GM19324 (cell line): Measurements from ENCODE around the gene PCDHGB1.
A peak's percentile ranks its signal among the peaks of the same experiment; 100 is the strongest.
"Not testable (repeated sequence)": the region's sequence is repeated elsewhere in the genome, so short reads cannot be mapped to it uniquely, and the experiment has no call there.

ENCODE experiments used
- ATAC-seq: cut with Tn5 transposase; IDR thresholded peaks from one replicate; pipeline ENCODE4 v1.9.1; 2021; ENCODE audit warnings: mild to moderate bottlenecking, moderate library complexity; ENCODE audit not compliant: unreplicated experiment, low FRiP score

The PCDHGB1 gene

GRCh38 chr5:141349917-141350619 lies at the start of gene PCDHGB1:
TSS of gene PCDHGB1 (plus strand) at chr5:141350099. CDS start at chr5:141350261, 162 bp downstream.
- no peak for ATAC-seq

- ATAC-seq = no peak
These were observed 46.1 kb upstream of the PCDHGB1 start, which contains the start of gene SLC25A2 for GRCh38 chr5:141303756-141304155. TSS of gene SLC25A2 (minus strand) at chr5:141304049. CDS start at chr5:141303865, 184 bp downstream.

DNA sequence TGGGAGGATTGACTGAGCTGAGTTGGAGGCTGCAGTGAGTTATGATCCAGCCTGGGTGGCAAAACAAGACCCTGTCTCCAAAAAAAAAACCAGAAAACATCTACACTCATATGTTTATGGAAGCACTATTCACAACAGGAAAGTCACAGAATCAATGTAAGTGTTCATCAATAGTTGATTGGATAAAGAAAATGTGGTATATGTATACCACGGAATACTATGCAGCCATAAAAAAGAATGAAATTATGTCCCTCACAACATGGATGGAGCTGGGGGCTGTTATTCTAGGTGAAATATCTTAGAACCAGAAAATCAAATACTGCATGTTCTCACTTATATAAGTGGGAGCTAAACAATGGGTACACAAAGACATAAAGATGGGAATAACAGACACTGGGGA lies 43.3 kb upstream of the PCDHGB1 start:
- ATAC-seq = no peak

DNA sequence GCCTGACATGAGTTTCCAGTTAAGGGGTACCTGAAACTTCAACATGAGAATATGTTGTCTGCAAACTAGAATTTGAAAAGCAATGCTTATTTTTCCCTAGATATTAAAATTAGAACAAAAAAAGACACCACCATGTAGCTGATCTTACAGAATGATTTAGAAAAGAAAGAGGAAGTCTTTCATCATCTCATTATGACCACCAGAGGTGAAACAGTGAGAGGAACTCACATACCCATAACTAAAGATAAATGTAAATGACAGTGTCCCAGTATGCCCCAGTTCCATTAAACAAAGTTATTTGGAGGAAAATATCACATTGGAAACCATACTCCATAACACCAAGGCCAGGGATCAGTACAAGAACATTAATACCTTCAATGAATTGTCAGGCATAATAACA lies 36.2 kb upstream of the PCDHGB1 start:
- ATAC-seq = no peak

- ATAC-seq = not testable (repeated sequence)
These were observed 32.9 kb upstream of the PCDHGB1 start for GRCh38 chr5:141316963-141317362.

DNA sequence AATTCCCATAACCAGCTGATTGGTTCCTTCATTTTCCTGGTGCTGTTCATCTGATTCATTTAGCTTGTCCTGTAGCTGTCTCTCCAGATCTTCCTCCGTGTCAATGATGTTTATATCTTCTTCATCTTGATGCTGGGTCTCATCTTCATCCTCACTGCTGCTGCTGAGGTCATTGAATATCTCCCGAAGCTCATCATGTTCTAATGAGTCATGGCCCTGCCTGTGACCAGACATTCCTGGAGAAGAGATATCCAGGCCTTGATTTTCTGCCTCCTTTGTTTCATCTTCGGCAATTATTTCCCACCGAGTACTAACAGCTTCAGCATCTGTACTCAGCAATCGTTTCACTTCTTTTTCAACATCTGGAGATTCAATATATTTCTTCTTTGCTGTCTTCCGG lies 30.7 kb upstream of the PCDHGB1 start:
- no peak for ATAC-seq

- no peak for ATAC-seq
These were observed 30.2 kb upstream of the PCDHGB1 start for GRCh38 chr5:141319699-141320098.

GRCh38 chr5:141320225-141321169 lies 29.4 kb upstream of the PCDHGB1 start, which contains the start of gene TAF7:
TSS of gene TAF7 (minus strand) at chr5:141320784. CDS start at chr5:141320044, 740 bp downstream.
- ATAC-seq = peak; percentile 98

GRCh38 chr5:141322261-141322660 lies 27.6 kb upstream of the PCDHGB1 start:
- no peak for ATAC-seq

GRCh38 chr5:141326088-141326854 lies 23.6 kb upstream of the PCDHGB1 start:
- peak; percentile 72 for ATAC-seq

DNA sequence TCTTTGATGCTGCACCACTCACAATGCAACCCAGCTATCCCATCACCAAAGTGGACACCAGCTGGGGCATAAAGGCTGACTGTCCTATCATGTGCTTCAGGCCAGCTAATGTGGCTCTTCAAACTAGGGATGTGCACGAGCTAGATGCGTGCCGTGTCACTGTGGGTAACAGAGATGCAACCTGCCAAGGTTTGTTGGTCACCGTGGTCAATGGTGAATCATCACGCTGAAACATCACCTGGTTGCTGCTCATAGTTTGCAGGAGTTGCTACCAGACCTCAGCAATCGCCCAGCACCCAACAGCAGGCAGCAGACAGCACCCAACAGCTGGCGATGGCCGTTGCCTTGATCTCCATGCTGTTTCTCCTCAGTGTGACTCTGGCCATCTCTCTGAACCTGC lies 21.7 kb upstream of the PCDHGB1 start:
- ATAC-seq = no peak

- no peak for ATAC-seq
These were observed 19.4 kb upstream of the PCDHGB1 start, which contains the start of gene PCDHGA1 for GRCh38 chr5:141330299-141331080. TSS of gene PCDHGA1 (plus strand) at chr5:141330514.

DNA sequence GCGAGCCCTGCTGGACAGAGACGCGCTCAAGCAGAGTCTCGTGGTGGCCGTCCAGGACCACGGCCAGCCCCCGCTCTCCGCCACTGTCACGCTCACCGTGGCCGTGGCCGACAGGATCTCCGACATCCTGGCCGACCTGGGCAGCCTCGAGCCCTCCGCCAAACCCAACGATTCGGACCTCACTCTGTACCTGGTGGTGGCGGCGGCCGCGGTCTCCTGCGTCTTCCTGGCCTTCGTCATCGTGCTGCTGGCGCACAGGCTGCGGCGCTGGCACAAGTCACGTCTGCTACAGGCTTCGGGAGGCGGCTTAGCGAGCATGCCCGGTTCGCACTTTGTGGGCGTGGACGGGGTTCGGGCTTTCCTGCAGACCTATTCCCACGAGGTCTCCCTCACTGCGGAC lies 17.3 kb upstream of the PCDHGB1 start:
- ATAC-seq = not testable (repeated sequence)

- ATAC-seq = no peak
These were observed 11.2 kb upstream of the PCDHGB1 start, which contains the start of gene PCDHGA2 for GRCh38 chr5:141338538-141339306. TSS of gene PCDHGA2 (plus strand) at chr5:141338760.

- ATAC-seq = not testable (repeated sequence)
These were observed 9.0 kb upstream of the PCDHGB1 start for GRCh38 chr5:141340781-141341354.

DNA sequence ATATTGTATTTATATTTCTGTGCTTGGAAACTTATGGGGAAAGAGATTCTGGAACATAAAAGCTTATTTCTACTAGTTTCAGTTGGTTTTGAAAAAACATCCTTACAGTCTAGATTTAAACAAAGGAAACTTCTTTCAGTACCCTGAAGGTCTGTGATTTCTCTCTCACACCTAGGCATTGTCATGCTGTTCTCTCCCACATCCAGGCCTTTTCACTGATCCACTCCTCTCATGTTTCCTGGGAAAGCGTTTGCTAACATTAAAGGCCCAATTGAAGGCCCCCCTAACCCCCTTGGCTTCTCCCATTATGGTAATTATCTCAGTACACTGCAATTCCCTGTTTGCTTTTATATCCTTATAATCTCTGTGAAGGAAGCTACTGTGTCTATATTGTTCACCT lies 7.1 kb upstream of the PCDHGB1 start:
- no peak for ATAC-seq

GRCh38 chr5:141343242-141343952 lies 6.5 kb upstream of the PCDHGB1 start, which contains the start of gene PCDHGA3:
TSS of gene PCDHGA3 (plus strand) at chr5:141343829. CDS start at chr5:141344034, 205 bp downstream.
- ATAC-seq = no peak
